Measurements from ENCODE around the gene KLF11.

Gene KLF11

DNA sequence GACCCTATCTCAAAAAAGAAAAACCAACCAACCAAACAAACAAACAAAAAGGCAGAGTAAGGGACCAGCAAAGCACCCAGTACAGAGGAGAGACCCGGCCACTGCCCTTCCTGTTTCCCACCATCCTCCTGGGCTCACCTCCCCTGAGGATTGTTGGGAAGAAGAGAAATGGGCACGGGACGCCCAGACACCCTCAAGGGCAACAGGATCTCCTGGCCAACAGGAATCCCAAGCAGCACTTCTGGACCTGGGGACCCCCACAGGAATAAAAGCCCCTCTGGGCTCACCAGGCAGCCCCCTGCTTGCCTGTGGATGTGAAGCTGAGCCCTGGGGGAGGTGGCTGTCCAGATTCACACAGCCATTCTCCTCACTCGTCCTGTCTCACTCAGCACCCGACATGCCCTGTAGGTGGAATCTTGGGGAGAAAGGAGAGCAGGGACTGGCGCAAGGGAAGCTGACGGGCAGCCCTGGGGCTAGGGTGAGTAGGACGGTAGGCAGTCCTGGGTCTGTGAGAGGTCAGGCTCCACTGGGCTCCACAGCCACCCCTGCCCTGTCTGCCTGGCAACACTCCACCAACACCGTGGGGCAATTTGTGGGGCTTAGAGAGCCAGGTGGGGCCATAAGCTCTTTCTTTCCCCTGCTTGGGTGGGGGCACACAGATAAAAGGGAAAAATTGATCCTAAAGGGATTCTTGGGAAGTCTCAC is 18.0 kb downstream of the KLF11 start:
- TF ChIP-seq, protein P1, sequence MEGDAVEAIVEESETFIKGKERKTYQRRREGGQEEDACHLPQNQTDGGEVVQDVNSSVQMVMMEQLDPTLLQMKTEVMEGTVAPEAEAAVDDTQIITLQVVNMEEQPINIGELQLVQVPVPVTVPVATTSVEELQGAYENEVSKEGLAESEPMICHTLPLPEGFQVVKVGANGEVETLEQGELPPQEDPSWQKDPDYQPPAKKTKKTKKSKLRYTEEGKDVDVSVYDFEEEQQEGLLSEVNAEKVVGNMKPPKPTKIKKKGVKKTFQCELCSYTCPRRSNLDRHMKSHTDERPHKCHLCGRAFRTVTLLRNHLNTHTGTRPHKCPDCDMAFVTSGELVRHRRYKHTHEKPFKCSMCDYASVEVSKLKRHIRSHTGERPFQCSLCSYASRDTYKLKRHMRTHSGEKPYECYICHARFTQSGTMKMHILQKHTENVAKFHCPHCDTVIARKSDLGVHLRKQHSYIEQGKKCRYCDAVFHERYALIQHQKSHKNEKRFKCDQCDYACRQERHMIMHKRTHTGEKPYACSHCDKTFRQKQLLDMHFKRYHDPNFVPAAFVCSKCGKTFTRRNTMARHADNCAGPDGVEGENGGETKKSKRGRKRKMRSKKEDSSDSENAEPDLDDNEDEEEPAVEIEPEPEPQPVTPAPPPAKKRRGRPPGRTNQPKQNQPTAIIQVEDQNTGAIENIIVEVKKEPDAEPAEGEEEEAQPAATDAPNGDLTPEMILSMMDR (IDR thresholded peaks at IDR 0.05; ENCODE audit: low read depth, low read length), result no peak
- DNase-seq (ENCODE audit: low read depth in 2 of 2), result no peak
- no peak overlapping the region for H3K4me3 ChIP-seq (replicated peaks in 1 of 2; ENCODE audit: low read depth in 2 of 2, low read length in 2 of 2)

DNA sequence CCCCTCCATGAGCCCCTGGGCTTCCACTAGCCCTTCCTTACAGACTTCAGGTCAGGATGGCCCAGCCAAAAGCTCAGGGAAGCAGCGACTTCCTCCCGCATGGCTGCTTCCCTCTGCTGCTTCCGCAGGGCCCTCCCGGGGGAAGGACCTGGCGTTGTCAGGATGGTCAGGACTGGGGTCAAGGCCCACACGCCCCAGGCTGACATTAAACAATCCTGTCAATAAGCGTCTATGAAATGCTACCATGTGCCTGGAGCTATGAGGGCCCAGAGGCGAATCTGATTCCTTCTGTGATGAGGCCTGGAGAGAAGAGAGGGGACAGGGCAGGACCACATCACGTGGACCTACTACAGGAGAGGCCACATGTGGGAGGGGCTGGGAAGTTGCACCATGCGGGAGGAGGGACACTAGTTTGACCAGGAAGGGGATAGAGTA is 19.6 kb downstream of the KLF11 start:
- no peak overlapping the region for H3K4me3 ChIP-seq (replicated peaks in 1 of 2; ENCODE audit: low read depth in 2 of 2, low read length in 2 of 2)
- TF ChIP-seq, protein P1 (IDR thresholded peaks at IDR 0.05; ENCODE audit: low read depth, low read length), result no peak
- no peak for DNase-seq (ENCODE audit: low read depth in 2 of 2)

- DNase-seq (ENCODE audit: low read depth in 2 of 2), result no peak
- H3K4me3 ChIP-seq (replicated peaks in 1 of 2; ENCODE audit: low read depth in 2 of 2, low read length in 2 of 2), result no peak overlapping the region
- TF ChIP-seq, protein P1 (IDR thresholded peaks at IDR 0.05; ENCODE audit: low read depth, low read length), result no peak
Observed at GRCh38 chr2:10063566-10063965, 20.2 kb downstream of the KLF11 start.

DNA sequence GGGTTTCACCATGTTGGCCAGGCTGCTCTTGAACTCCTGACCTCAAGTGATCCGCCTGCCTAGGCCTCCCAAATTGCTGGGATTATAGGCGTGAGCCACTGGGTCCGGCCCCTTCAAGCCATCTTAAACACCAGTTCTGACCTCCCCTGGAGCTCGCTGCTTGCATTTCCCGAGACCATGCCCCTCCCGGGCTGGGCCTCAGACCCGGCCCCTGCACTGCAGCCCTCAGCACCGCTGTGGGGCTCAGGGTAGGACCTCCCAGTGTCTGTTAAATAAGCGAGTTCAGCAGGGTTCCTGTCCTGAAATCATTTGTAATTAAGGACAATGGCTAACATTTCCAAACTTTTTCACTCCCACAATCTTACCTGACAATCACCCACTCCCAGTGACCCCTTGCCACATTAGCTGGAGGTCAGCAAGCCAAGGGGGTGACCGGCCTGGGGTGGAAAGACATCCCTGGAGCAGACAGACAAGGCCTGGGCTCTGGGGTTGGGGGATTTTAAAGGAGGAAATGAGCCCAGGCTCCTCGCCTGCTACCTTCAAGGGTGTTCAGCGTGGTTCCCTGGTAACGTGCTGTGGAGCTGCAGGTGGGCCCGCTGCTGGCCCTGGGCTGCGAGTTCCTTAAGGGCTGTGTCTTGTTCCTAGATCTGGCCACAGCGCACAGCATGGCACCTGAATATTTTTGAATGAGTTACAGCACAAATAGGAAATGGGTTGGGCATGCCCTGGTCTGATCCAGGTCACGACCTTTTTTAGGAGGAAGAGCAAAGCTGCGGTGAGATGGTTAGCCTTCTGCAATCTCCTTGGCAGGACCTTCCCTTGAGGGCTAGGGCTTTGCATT is 21.8 kb downstream of the KLF11 start:
- TF ChIP-seq, protein P1 (IDR thresholded peaks at IDR 0.05; ENCODE audit: low read depth, low read length), result no peak
- no peak overlapping the region for H3K4me3 ChIP-seq (replicated peaks in 1 of 2; ENCODE audit: low read depth in 2 of 2, low read length in 2 of 2)
- no peak for DNase-seq (ENCODE audit: low read depth in 2 of 2)

GRCh38 chr2:10065773-10066055 is 22.4 kb downstream of the KLF11 start:
- TF ChIP-seq, protein P1 (IDR thresholded peaks at IDR 0.05; ENCODE audit: low read depth, low read length), result no peak
- DNase-seq (ENCODE audit: low read depth in 2 of 2), result no peak
- no peak overlapping the region for H3K4me3 ChIP-seq (replicated peaks in 1 of 2; ENCODE audit: low read depth in 2 of 2, low read length in 2 of 2)

- TF ChIP-seq, protein P1 (IDR thresholded peaks at IDR 0.05; ENCODE audit: low read depth, low read length), result no peak
- no peak overlapping the region for H3K4me3 ChIP-seq (replicated peaks in 1 of 2; ENCODE audit: low read depth in 2 of 2, low read length in 2 of 2)
- DNase-seq (ENCODE audit: low read depth in 2 of 2), result no peak
Observed at GRCh38 chr2:10067330-10067729, 24.0 kb downstream of the KLF11 start.

All from cardiac fibroblast (primary cell).